ENCODE measurements around the gene UBTD2.

UBTD2 gene

GRCh38 chr5:172234031-172234430 lies 49.5 kb downstream of the UBTD2 start:
- CTCF ChIA-PET, result no interaction called here
- POLR2A ChIA-PET, result no interaction called here

GRCh38 chr5:172229904-172230303 lies 53.7 kb downstream of the UBTD2 start:
- TF ChIP-seq HOXD13 (CRISPR knock-in tag; IDR thresholded peaks at IDR 0.05; ENCODE audit: borderline replicate concordance) (no peak), ZNF2 (tag by site-specific recombination; IDR thresholded peaks at IDR 0.05) (no peak), ZBTB10 (tag by site-specific recombination; IDR thresholded peaks at IDR 0.05) (no peak), ZNF626 (tag by site-specific recombination; IDR thresholded peaks at IDR 0.05) (no peak), ZNF704 (tag by site-specific recombination; IDR thresholded peaks at IDR 0.05) (no peak), ZNF398 (tag by site-specific recombination; IDR thresholded peaks at IDR 0.05) (no peak), ZNF660 (tag by site-specific recombination; IDR thresholded peaks at IDR 0.05) (no peak), KLF10 (tag by site-specific recombination; IDR thresholded peaks at IDR 0.05) (no peak), IKZF3 (tag by site-specific recombination; IDR thresholded peaks at IDR 0.05) (no peak), ZNF558 (tag by site-specific recombination; IDR thresholded peaks at IDR 0.05) (no peak)
- ChIA-PET CTCF (interaction anchor here (0.5 kb wide), 1 partner anchor 15 kb away, joined by 3 read pairs; no protein-coding TSS in a partner anchor), POLR2A (interaction anchor here (0.7 kb wide), 1 partner anchor 678 kb away, joined by 5 read pairs; no protein-coding TSS in a partner anchor)
- Histone ChIP-seq H3K4me3 (ENCODE audit: low read depth, low read length) (no peak overlapping the region), H3K36me3 (ENCODE audit: control insufficient read depth in 2 of 2, insufficient read depth in 1 of 2, low read length in 2 of 2) (peaks cover 22 to 60% of the 10 kb centered on the region in 2 experiments), H3K9me3 (ENCODE audit: control insufficient read depth, insufficient read depth, low read depth, low read length) (no peaks in the 10 kb centered on the region), H3K27ac (ENCODE audit: extremely low read depth, low read depth, low read length) (no peak overlapping the region), H3K4me1 (ENCODE audit: control insufficient read depth, insufficient read depth, low read length) (no peaks in the 10 kb centered on the region)

More at GRCh38 chr5:172234031-172234430, 49.5 kb downstream of the UBTD2 start:
- no peak overlapping the region for H3K27ac ChIP-seq (ENCODE audit: extremely low read depth, low read depth, low read length)
- H3K4me3 ChIP-seq (ENCODE audit: low read depth, low read length), result no peak overlapping the region
- TF ChIP-seq ZBTB6 (tag by site-specific recombination; IDR thresholded peaks at IDR 0.05) (no peak), KLF9 (tag by site-specific recombination; IDR thresholded peaks at IDR 0.05; ENCODE audit: low read depth) (no peak), ZFP37 (tag by site-specific recombination; IDR thresholded peaks at IDR 0.05) (no peak), KLF7 (tag by site-specific recombination; IDR thresholded peaks at IDR 0.05; ENCODE audit: borderline replicate concordance) (no peak), ZNF433 (tag by site-specific recombination; IDR thresholded peaks at IDR 0.05; ENCODE audit: low read depth) (no peak), KLF8 (tag by site-specific recombination; IDR thresholded peaks at IDR 0.05) (no peak), ZNF843 (tag by site-specific recombination; IDR thresholded peaks at IDR 0.05) (no peak), ZNF558 (tag by site-specific recombination; IDR thresholded peaks at IDR 0.05) (no peak), ZNF596 (tag by site-specific recombination; IDR thresholded peaks at IDR 0.05) (no peak), ZNF404 (tag by site-specific recombination; IDR thresholded peaks at IDR 0.05) (no peak), ZNF473 (tag by site-specific recombination; IDR thresholded peaks at IDR 0.05) (no peak), ZNF37A (tag by site-specific recombination; IDR thresholded peaks at IDR 0.05) (no peak), ZBTB21 (tag by site-specific recombination; IDR thresholded peaks at IDR 0.05) (no peak)
- no peaks in the 10 kb centered on the region for H3K9me3 ChIP-seq (ENCODE audit: control insufficient read depth, insufficient read depth, low read depth, low read length)
- H3K36me3 ChIP-seq (ENCODE audit: control insufficient read depth in 2 of 2, insufficient read depth in 1 of 2, low read length in 2 of 2), result peaks cover 22 to 41% of the 10 kb centered on the region in 2 experiments
- H3K4me1 ChIP-seq (ENCODE audit: control insufficient read depth, insufficient read depth, low read length), result peaks cover 12% of the 10 kb centered on the region
